GM19099 (cell line): ENCODE results near the gene SLC44A3.

Experiments
- POLR2A ChIP-seq: IDR thresholded peaks from 3 replicates; pipeline ENCODE4 v1.6.1; 2011; ENCODE audit warnings: low read depth; ENCODE audit not compliant: insufficient read length; ENCODE audit errors: extremely low read depth

SLC44A3 gene

DNA sequence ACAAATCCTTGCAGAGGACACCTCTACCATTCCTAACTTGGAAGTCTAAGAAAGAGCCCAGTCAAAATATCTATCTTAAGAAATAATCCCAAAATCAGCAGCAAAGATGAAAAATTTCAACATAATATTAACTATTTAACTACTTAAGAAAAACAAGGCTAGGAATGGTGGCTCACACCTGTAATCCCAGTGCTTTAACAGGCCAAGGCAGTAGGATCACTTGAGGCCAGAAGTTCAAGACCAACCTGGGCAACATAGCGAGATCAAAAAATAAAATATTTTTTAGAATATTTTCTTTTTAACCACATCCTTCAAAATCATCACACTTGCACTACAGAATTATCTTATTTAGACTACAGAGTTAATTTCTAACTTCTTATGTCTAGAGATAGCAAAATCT, 101.8 kb downstream of the SLC44A3 start:
- no peak for TF ChIP-seq POLR2A

DNA sequence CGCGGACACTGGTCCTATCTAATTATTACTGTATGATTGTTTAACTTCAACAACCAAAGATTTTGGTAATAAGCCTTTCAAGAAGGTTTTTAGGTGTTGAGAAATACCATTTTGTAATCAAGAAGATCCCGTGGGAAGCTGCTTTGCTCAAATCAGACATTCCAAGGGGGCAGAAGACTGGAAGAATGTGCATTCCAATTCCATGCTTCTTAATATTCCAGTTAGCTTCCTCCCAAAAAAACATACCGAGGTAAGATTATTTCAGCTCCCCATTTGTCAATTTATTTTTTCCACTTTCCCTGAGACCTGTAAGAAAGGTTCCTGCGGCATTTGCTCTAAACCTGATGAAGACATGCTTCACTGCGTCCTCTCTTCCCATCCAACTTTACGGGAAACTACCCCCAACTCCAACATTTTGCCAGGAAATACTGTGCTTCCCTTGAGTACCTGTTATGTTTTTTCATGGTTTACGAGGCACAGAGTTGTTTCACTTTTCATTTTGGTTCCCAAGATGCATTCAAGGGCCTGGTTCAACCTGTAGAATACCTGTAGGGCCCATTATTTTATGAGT, 102.7 kb downstream of the SLC44A3 start:
- TF ChIP-seq POLR2A: no peak

DNA sequence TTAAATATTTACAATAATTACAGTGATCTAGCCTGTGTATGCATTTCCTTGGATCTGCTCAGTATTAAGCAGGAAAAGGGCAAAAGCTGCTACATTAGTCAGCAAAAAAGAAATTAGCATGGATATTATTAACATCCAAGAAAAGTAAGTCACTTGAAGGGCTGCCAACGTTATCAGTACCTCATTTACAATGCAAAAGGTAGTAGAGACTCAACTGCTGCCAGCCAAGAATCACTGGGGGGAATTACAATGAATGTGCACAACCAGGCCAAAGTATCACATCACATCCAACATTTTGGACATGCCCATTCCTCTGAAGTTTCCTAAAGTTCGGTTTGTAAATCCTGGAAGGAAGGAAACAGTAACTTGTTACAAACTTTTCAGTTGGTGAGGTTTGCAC, 104.8 kb downstream of the SLC44A3 start:
- no peak for TF ChIP-seq POLR2A

DNA sequence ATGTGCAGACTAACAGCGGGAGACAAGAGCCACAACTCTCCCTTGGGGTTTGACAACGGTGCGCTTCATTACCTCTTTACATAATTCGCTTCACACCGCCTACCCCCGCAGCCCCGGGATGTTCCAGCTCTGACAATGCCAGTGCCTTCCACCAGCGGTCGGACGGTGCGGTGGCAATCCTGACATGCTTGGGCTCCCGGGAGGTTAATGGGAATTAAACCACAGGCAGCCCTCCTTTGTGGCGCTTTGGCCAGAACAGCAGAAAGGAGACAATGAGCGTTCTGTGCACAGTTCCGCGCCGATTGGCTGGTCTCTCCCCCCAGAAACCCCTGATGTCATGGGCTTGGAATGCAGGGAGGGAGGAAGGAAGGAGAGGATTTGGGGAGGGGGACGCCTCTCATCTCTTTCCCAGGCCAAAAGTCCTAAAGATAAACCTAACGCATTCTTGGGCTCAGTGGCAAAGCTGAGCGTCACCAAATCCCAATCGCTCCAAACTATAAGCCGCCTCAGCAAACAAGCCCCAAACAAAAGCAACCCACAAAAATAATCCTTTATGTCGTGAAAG, 105.5 kb downstream of the SLC44A3 start:
- no peak for TF ChIP-seq POLR2A

DNA sequence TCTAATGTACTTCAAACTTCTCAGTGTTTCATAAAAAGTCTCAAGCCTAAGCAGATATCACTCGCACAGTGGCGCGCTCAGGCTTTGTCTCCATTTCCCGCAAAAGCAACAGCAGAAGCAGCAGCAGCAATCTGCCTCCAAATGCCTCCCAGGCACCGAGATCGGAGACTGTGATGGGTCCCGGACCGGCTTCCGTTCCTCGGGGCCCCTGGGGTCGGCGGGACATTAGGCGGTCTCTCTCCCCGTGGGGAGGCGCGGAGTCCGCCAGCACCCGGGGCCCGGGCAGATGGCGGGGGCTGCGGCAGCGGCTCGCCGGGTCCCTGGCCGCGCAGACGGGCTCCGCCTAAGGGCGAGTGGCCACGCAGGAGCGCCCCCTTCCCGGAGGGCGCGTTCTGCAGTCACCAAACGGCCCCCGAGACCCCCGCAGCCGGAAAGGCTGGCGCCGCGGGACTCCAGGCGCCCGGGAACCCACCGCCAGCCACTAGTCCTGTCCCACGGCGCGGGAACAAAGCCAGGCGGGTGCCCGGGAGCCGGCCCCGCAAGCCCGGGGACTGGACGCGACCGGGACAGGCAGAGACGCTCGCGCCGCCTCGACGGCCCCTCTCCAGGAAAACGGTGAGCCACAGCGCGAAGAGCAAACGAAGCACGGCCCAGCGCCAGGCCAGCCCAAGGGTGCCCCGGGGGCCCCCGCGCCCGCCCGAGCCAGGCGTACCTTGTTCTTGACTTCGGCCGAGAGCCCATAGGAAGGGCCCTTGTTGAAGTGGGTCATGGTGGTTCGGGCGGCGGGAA, 106.2 kb downstream of the SLC44A3 start:
- no peak for TF ChIP-seq POLR2A

DNA sequence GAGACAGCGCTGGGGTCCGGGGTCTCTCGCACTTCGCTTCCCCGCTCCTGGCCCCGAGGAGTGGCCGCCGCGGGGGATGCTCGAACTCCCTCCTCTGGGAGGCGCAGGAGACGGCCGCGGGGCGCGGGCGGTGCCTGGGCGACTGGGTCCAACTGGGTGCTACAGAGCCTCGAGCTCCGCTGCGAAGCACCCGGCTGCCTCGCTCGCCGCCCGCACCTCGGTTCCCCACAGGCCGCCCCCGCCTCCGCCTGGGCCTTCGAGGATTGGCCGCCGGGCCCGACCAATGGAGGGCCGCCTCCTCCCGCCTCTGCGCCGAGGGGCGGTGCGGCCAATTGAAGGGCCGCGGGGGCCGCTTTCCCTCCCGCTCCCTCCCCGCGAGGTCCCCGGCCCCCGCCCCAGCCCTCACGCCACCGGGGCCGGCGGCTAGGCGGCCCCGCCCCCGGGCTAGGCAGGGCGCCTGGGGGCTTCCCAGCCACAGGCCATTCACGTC, 106.8 kb downstream of the SLC44A3 start, which contains the start of gene CNN3:
Gene CNN3 (minus strand): TSS at position 196 of the 490 bp plus-strand sequence. CDS start 216 bp downstream, outside the sequence.
- TF ChIP-seq POLR2A: peak; percentile 92

DNA sequence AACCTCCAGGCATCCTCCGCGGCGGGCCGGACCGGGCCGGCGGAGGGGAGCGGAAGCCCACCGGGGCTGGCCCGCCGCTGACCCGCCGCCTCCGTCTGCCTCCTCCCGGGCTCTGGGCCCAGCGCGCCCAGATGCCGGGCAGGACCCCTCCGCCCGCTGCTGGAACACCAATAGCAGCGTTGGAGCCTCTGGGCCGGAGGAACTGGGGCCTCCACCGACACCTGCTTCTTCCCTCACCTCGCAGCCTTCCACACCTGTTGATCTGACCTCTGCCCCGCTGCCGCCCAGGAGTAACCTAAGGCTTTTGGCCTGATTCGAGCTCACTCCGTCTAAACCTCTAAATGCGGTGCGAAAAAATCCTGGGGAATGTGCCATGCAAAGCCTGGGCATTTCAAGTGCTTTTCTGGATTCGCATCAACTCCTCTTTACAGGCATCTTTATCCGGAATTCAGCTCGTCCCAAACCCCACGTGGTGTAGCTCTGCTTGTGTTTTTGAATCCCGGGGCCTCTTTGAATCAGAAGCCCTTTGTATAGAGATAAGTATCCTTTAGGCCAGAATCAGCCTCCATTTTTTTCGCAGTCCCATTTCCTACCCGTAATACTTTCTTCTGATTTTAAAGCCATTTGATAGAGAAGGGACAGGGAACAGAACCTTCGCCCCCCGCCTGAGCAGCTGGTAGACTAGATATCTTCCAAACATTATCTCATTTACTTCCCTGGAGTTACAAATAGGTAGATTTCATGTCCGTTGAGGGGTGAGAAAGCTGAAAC, 107.4 kb downstream of the SLC44A3 start:
- no peak for TF ChIP-seq POLR2A

DNA sequence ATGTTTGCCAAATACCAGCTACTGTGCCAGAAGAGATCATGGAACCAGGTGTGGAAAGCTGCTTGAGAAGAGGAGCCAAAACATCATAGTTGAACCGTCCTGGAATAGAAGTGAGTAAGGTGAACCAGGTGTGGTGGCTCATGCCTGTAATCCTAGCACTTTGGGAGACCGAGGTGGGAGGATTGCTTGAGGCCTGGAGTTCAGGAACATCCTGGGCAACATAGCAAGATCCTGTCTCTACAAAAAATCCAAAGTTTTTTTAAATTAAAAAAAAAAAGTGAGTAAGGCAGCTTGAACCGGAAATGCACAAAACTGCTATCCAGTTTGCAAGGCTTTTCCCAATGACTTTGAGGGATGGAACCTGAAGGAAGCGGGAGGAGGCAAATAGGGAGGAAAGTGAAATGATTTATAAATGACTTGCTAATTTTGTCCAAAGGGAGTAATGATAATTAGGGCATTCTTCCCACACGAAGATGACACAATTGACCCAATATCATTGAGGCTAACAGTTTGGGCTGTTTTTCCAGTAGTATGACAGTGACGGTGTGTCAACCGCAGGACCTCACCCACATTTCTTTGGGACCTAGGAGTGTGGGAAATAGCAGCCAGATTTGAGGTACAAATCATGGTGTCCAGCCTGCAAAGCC, 108.3 kb downstream of the SLC44A3 start:
- no peak for TF ChIP-seq POLR2A

DNA sequence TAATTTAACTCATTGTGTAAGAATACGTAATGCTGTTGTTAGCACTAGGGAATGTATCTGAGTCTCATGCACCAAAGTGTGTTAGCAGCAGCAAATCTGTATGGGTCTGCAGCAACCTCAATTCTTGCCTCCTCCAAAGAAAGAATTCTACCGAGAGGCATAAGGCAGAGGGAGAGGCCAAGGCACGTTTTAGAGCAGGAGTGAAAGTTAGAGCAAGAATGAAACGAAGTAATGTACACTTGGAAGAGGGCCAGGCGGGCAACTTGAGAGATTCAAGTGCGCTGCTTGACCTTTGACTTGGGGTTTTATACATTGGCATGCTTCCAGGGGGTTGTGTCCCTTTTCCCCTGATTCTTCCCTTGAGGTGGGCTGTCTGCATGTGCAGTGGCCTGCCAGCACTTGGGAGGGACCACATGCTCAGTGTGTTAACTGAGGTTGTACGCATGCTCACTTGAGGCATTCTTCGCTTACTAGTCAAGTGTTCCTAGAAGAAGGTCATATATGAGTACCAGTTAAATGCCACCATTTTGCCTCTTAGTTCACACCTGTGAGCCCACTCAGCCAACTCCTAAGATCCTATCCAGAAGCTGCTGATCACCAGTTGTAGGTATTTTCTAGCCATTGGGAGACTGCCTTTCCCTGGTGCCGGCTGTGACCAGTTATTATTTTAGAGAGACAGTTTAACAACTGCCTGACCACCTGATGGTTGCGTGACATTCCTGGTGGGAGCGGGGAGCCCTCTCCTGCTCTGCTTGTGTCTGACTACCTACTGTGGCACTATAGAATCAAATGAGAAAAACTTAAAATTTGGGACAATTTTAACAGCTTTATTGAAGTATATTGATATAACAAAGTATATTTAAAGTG, 109.4 kb downstream of the SLC44A3 start:
- no peak for TF ChIP-seq POLR2A

DNA sequence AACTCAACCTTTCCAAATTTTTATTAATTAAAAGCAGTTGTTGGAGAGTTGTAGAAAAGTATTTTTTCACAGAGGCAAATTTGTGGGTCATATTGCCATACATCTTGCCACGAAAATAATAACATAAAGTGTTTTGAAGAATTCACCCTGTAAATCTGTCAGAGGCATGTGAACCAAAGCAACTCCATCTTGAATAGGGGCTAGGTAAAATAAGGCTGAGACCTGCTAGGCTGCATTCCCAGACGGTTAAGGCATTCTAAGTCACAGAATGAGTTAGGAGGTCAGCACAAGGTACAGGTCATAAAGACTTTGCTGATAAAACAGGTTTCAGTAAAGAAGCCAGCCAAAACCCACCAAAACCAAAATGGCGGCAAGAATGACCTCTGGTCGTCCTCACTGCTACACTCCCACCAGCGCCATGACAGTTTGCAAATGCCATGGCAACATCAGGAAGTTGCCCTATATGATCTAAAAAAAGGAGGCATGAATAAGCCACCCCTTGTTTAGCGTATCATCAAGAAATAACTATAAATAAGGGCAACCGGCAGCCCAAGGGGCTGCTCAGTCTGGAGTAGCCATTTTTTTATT, 111.2 kb downstream of the SLC44A3 start:
- no peak for TF ChIP-seq POLR2A

DNA sequence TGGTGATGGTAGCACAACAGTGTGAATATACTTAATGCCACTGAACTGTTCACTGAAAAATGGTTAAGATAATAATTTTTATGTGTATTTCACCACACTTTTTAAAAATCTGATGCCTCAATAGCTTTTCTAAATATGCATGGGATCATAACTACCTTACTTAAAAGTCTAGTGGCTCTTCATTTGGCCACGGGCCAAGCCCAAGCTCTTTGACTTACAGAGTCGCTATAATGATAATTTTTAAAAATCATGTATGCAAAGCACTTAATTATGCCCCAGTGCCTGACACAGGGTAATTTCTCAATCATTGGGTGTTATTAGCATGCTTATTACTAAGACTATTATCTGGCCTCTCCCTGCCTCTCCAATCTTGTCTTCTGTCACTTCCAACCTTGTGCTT, 114.4 kb downstream of the SLC44A3 start:
- no peak for TF ChIP-seq POLR2A

DNA sequence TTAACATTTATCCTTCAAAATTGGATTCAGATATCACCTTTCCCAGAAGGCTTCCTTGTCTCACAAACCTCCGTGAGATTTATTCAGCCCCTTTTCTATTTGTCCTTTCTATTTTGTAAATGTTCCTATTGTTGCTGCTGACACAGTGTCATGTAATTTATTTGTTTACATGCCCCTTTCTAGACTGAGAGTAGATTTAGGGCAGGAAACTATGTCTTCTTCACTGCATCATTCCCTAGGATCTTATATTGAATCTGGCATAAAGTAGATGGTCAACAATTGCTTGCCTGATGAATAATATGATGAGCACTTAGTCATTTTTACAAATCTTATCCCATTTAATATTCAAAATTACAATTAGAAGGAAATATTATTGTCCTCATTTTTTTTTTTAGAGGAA, 114.9 kb downstream of the SLC44A3 start:
- TF ChIP-seq POLR2A: no peak

DNA sequence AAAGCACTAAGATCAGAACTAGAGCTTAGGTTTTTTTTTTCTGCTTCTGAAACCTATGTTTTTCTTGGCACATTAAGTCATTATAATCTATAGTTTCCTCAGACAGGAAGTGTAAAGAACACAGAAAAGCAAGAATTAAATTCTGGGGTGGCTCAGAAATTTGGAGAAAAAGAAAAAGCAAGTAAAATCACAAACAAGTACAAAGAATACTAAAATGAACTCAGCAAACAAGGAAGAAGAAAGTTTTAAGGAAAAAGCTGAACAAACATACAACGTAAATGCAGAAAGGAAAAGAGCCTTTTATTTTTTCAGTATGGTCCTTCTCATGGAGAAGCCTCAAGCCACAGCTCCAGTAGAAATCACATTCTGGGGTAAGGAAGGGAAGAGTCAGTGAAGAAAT, 115.3 kb downstream of the SLC44A3 start:
- no peak for TF ChIP-seq POLR2A
